Naive B cell (primary cell): ENCODE data around the gene SRSF4. TPM values are rescaled to one million over a fixed set of nuclear protein-coding genes. Genes with fewer than 3 reads are reported as not detected.
"Not testable (repeated sequence)": the region's sequence is repeated elsewhere in the genome, so short reads cannot be mapped to it uniquely, and the experiment has no call there.

ENCODE experiments used
- ATAC-seq, 2 donors: fragments of 150-1000 bp; cut with Tn5 transposase; 2 replicates each; pipeline ENCODE4 v1.10.0; 2021; ENCODE audit warnings: low read depth in 2 of 2, mild to moderate bottlenecking in 2 of 2, moderate library complexity in 2 of 2
- DNase-seq: peaks from one replicate; pipeline ENCODE4 v3.0.0; 2022
- H3K27ac Mint-ChIP-seq, 6 donors: one replicate each; pipeline ENCODE4 v1.8.0; 2020 to 2022; ENCODE audit warnings: mild to moderate bottlenecking in 6 of 6, mixed read lengths in 6 of 6, moderate library complexity in 5 of 6, inconsistent platforms in 2 of 6
- H3K27me3 Mint-ChIP-seq, 3 donors: one replicate each; pipeline ENCODE4 v1.8.0; 2021 to 2022; ENCODE audit warnings: mixed read lengths in 3 of 3, mild to moderate bottlenecking in 1 of 3
- H3K36me3 Mint-ChIP-seq, 2 donors: one replicate each; pipeline ENCODE4 v1.8.0; 2020 to 2022; ENCODE audit warnings: mixed read lengths in 2 of 2, inconsistent platforms in 1 of 2, mild to moderate bottlenecking in 1 of 2
- H3K4me1 Mint-ChIP-seq, 3 donors: one replicate each; pipeline ENCODE4 v1.8.0; 2020 to 2022; ENCODE audit warnings: mixed read lengths in 3 of 3, inconsistent platforms in 1 of 3, mild to moderate bottlenecking in 1 of 3, moderate library complexity in 1 of 3
- H3K4me3 Mint-ChIP-seq, 8 donors: one replicate each; pipeline ENCODE4 v1.8.0; 2020 to 2022; ENCODE audit warnings: mild to moderate bottlenecking in 8 of 8, mixed read lengths in 8 of 8, moderate library complexity in 8 of 8, inconsistent platforms in 2 of 8
- H3K9me3 Mint-ChIP-seq, 7 donors: one replicate each; pipeline ENCODE4 v1.8.0; 2020 to 2022; ENCODE audit warnings: mixed read lengths in 7 of 7, mild to moderate bottlenecking in 5 of 7, inconsistent platforms in 2 of 7, moderate library complexity in 1 of 7
- polyA plus RNA-seq, 6 donors: library from polyadenylated mRNA; unstranded; fragments of 300-500 nt; fragmentation: Illumina TruSeq; gene quantifications; one replicate each; pipeline ENCODE4 v1.2.3, GENCODE V29; 2021; ENCODE audit warnings: low read depth in 6 of 6

SRSF4 gene
- polyA plus RNA-seq, 6 donors from 2014 or later: 34.7 to 90.6 (median 68.5) TPM

- Mint-ChIP-seq H3K4me1 (peaks cover 32 to 49% (median 47%) of the 10 kb centered on the region in 3 donors), H3K36me3 (peaks cover 7 to 13% of the 10 kb centered on the region in 2 donors), H3K27me3 (no peaks in the 10 kb centered on the region), H3K27ac (peak overlapping the region in 5 of 6 donors; percentile 6 to 72 (median 11)), H3K4me3 (peak overlapping the region in 4 of 8 donors; percentile 16 to 61 (median 20)), H3K9me3 (no peaks in the 10 kb centered on the region)
- no peak for DNase-seq
- ATAC-seq: no peak
Observed at GRCh38 chr1:29169976-29170375, 11.7 kb downstream of the SRSF4 start.

DNA sequence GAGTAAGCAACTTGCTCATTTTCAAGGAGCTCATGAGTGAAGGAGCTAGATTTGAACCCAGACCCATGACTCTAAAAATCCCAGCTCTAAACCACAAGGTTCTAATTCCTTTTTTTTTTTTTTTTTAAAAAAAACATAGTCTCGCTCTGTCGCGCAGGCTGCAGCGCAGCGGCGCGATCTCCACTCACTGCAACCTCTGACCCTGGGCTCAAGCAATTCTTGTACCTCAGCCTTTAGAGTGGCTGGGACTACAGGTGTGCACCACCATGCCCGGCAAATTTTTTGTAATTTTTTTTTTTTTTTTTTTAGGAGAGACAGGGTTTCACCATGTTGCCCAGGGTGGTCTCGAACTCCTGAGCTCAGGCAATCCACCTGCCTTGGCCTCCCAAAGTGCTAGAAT lies 13.8 kb downstream of the SRSF4 start:
- no peak for ATAC-seq
- H3K27me3 Mint-ChIP-seq: no peaks in the 10 kb centered on the region
- no peak overlapping the region for H3K27ac Mint-ChIP-seq
- H3K4me1 Mint-ChIP-seq: peaks cover 27 to 51% (median 48%) of the 10 kb centered on the region in 3 donors
- H3K36me3 Mint-ChIP-seq: peaks cover 0 to 7% of the 10 kb centered on the region in 2 donors
- H3K4me3 Mint-ChIP-seq: no peak overlapping the region
- DNase-seq: no peak
- H3K9me3 Mint-ChIP-seq: no peaks in the 10 kb centered on the region

DNA sequence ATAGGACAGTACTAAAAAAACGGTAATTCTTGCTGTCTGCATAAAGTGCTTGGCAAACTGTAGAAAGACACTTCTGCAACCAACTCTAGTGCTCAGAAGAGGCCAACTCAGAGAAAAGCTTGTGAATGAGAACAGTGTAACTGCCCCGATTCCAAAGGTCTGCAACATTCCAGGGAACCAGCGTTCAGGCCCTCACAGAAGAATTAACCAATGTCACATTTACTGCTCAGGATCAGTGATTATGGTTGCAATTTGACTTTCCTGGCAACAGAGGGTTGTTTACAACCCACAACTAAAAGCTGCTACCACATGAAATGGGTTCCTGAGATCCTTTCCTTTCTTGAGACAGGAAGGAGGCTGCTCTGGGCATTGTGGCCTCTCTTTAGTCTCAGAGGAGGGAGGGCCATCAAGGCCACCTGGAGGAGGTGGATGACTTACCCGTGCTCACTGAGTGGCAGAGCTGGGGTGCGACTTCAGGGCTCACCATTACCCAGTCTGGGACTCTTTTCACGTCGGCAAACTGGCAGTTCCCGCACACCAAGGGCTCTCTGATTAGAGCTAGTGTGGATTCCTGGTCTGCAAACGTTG lies 15.3 kb downstream of the SRSF4 start:
- Mint-ChIP-seq H3K36me3 (peaks cover 0 to 4% of the 10 kb centered on the region in 2 donors), H3K27me3 (no peaks in the 10 kb centered on the region), H3K4me1 (peaks cover 25 to 42% (median 38%) of the 10 kb centered on the region in 3 donors), H3K4me3 (no peak overlapping the region), H3K27ac (peak overlapping the region in 2 of 6 donors; percentile 30 to 54), H3K9me3 (no peaks in the 10 kb centered on the region)
- ATAC-seq: no peak
- DNase-seq: no peak

GRCh38 chr1:29164588-29164987 lies 17.1 kb downstream of the SRSF4 start:
- no peaks in the 10 kb centered on the region for H3K9me3 Mint-ChIP-seq
- ATAC-seq: no peak
- no peak overlapping the region for H3K4me3 Mint-ChIP-seq
- no peak for DNase-seq
- H3K4me1 Mint-ChIP-seq: peaks cover 10 to 24% (median 20%) of the 10 kb centered on the region in 3 donors
- peaks cover 0 to 4% of the 10 kb centered on the region in 2 donors for H3K36me3 Mint-ChIP-seq
- no peaks in the 10 kb centered on the region for H3K27me3 Mint-ChIP-seq
- H3K27ac Mint-ChIP-seq: no peak overlapping the region

- Mint-ChIP-seq H3K4me3 (no peak overlapping the region), H3K36me3 (peaks cover 0 to 4% of the 10 kb centered on the region in 2 donors), H3K27ac (peak overlapping the region in 2 of 6 donors; percentile 21 to 91), H3K9me3 (no peaks in the 10 kb centered on the region), H3K4me1 (peaks cover 3 to 18% (median 8%) of the 10 kb centered on the region in 3 donors), H3K27me3 (no peaks in the 10 kb centered on the region)
- ATAC-seq (no peak), DNase-seq (no peak)
Observed at GRCh38 chr1:29162476-29163138, 19.1 kb downstream of the SRSF4 start.

DNA sequence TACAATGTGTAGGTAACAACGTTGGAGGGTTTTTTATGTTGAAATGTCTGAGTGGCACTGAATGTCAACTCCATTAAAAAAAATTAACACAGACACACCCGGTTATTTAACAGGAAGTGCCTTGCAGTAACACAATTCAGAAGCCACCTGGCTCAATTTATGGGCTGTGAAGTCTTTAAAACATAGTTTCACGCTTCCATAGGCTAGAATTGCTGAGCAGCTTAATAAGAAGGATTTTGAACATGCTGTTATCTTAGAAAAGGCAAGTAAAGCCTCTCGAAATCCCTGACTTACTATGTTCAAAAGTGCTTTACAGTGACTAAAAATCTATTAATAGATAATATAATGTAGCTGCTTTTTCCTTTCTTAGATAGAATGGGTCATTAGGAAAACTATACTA lies 19.7 kb downstream of the SRSF4 start:
- peaks cover under 1 to 4% of the 10 kb centered on the region in 2 donors for H3K36me3 Mint-ChIP-seq
- no peak for DNase-seq
- peaks cover 3 to 14% (median 8%) of the 10 kb centered on the region in 3 donors for H3K4me1 Mint-ChIP-seq
- H3K27me3 Mint-ChIP-seq: no peaks in the 10 kb centered on the region
- ATAC-seq: no peak
- H3K4me3 Mint-ChIP-seq: no peak overlapping the region
- no peaks in the 10 kb centered on the region for H3K9me3 Mint-ChIP-seq
- no peak overlapping the region for H3K27ac Mint-ChIP-seq

DNA sequence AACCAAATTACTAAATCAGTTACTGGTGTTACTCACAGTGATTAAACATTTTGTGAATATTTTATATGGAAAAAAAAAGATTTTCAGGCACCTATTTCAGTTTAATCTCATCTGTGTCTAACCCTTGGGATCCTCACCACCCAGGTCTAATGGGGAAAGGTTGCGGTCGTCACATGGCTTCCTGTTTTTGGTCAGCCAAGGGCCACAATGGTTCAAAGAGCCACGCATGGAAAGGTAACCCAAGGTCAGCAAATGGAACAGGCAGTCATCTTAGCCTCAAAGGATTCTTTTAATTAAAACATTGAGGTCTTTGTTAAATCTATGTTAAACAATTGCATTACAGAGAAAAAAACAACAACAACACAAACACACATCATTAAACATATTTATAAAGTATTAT lies 21.9 kb downstream of the SRSF4 start:
- Mint-ChIP-seq H3K4me1 (peaks cover 3 to 8% (median 8%) of the 10 kb centered on the region in 3 donors), H3K27me3 (no peaks in the 10 kb centered on the region), H3K9me3 (no peaks in the 10 kb centered on the region), H3K27ac (no peak overlapping the region), H3K36me3 (peaks cover 2 to 11% of the 10 kb centered on the region in 2 donors), H3K4me3 (no peak overlapping the region)
- DNase-seq (no peak), ATAC-seq (no peak)

GRCh38 chr1:29157269-29157601 lies 24.5 kb downstream of the SRSF4 start:
- Mint-ChIP-seq H3K9me3 (no peaks in the 10 kb centered on the region), H3K27me3 (no peaks in the 10 kb centered on the region), H3K36me3 (peaks cover 6 to 25% of the 10 kb centered on the region in 2 donors), H3K27ac (no peak overlapping the region), H3K4me3 (no peak overlapping the region), H3K4me1 (peaks cover 0 to 2% (median under 1%) of the 10 kb centered on the region in 3 donors)
- DNase-seq (no peak), ATAC-seq (no peak)

GRCh38 chr1:29156543-29157268 lies 25.0 kb downstream of the SRSF4 start:
- H3K36me3 Mint-ChIP-seq: peaks cover 11 to 31% of the 10 kb centered on the region in 2 donors
- H3K27me3 Mint-ChIP-seq: no peaks in the 10 kb centered on the region
- peaks cover 0 to 2% (median 0%) of the 10 kb centered on the region in 3 donors for H3K4me1 Mint-ChIP-seq
- H3K4me3 Mint-ChIP-seq: no peak overlapping the region
- no peak for ATAC-seq
- H3K9me3 Mint-ChIP-seq: no peaks in the 10 kb centered on the region
- DNase-seq: no peak
- H3K27ac Mint-ChIP-seq: no peak overlapping the region

GRCh38 chr1:29152046-29152805 lies 29.5 kb downstream of the SRSF4 start:
- Mint-ChIP-seq H3K9me3 (no peaks in the 10 kb centered on the region), H3K27ac (peak overlapping the region in 2 of 6 donors; percentile 3 to 83), H3K27me3 (no peaks in the 10 kb centered on the region), H3K4me1 (no peaks in the 10 kb centered on the region), H3K4me3 (no peak overlapping the region), H3K36me3 (peaks cover 37 to 63% of the 10 kb centered on the region in 2 donors)
- no peak for ATAC-seq
- no peak for DNase-seq

DNA sequence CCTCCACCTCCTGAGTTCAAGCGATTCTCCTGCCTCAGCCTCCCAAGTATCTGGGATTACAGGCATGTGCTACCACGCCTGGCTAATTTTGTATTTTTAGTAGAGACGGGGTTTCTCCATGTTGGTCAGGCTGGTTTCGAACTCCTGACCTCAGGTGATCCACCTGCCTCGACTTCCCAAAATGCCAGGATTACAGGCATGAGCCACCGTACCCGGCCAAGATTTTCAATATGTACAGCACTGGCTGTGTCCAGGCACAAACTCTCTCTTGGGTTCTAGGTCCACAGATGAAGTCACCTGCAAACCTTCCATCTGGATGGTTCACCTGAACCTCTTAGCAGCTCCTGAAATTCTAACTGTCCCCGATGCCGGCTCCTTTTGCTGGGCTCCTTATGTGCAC lies 31.4 kb downstream of the SRSF4 start:
- H3K27ac Mint-ChIP-seq: peak overlapping the region in 2 of 6 donors; percentile 17 to 54
- H3K9me3 Mint-ChIP-seq, H3K27me3 Mint-ChIP-seq, DNase-seq, H3K4me3 Mint-ChIP-seq, H3K4me1 Mint-ChIP-seq, ATAC-seq: not testable (repeated sequence)
- peaks cover 46 to 72% of the 10 kb centered on the region in 2 donors for H3K36me3 Mint-ChIP-seq

DNA sequence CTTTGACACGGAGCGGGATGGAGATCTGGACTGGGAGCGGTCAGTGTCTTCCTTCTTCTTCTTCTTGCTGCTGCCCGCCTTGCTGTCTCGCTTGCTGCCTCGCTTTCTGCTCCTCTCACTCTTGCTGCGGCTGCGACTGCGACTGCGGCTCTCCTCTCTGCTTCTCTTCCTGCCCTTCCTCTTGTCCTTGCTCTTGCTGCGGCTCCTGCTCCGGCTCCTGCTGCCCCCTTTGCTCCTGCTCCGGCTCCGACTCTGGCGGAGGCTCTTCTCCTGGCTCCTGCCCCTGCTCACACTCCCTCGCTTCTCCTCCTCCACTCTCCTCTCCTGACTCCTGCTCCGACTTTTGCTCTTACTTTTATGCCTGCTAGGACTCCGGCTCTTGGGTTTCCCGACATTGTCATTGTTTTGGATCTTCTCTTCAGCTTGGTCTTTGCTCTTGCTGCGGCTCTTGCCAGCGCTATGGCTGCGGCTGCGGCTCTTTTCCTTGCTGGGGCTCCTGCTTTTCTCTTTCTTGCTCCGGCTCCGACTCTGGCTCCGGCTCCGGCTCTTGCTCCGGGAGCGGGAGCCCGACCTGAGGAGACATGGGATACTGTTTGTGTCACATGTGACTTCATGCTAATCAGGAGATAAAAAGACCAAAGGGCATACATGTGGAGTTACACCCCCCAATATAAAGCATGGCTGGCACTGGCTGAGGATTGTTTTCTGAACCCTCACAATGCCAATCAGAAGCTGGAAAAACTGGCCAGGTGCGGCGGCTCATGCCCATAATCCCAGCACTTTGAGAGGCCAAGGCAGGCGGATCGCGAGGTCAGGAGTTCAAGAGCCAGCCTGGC lies 32.8 kb downstream of the SRSF4 start:
- peaks cover 0 to 5% (median 5%) of the 10 kb centered on the region in 3 donors for H3K4me1 Mint-ChIP-seq
- H3K27me3 Mint-ChIP-seq: no peaks in the 10 kb centered on the region
- no peak for DNase-seq
- no peak for ATAC-seq
- H3K9me3 Mint-ChIP-seq: peaks cover 0 to under 1% (median 0%) of the 10 kb centered on the region in 7 donors
- H3K4me3 Mint-ChIP-seq: no peak overlapping the region
- H3K36me3 Mint-ChIP-seq: peaks cover 41 to 65% of the 10 kb centered on the region in 2 donors
- H3K27ac Mint-ChIP-seq: peak overlapping the region in 2 of 6 donors; percentile 27 to 87
